Regular cardiac myocyte (primary cell): ENCODE results near the gene HAX1. TPM values are rescaled to one million over a fixed set of nuclear protein-coding genes. Genes with fewer than 3 reads are reported as not detected.

Experiments used
- total RNA-seq: library from RNA; depleted of rRNA; stranded (reverse); fragments of >200 nt; gene quantifications from 2 replicates; pipeline ENCODE4 v1.2.3, GENCODE V29; 2014

The HAX1 gene
- 110 and 149 TPM in 2 replicates for total RNA-seq

GRCh38 chr1:154272217-154272998 lies at the start of gene HAX1:
Gene HAX1, plus strand, starts transcription at chr1:154272629. Its CDS starts 95 bp downstream, at chr1:154272724.

GRCh38 chr1:154320882-154321608 lies 48.6 kb downstream of the HAX1 start, which contains the start of gene AQP10:
Gene AQP10, plus strand, starts transcription at chr1:154321093. Its CDS starts 63 bp downstream, at chr1:154321156.

GRCh38 chr1:154324669-154325582 lies 52.5 kb downstream of the HAX1 start, which contains the start of gene ATP8B2:
Gene ATP8B2, plus strand, starts transcription at chr1:154325525. Its CDS starts 2,617 bp downstream, at chr1:154328142.

Other genes starting within 250 kb of the HAX1 start
- under 0.01 and 0.28 TPM in 2 replicates for gene NUP210L, start 117.6 kb upstream of the HAX1 start, total RNA-seq
- 371 and 963 TPM in 2 replicates for gene TPM3, start 80.5 kb upstream of the HAX1 start, total RNA-seq
- gene CFAP141, start 66.3 kb upstream of the HAX1 start, total RNA-seq: not detected in 2 replicates
- 37.5 and 62.7 TPM in 2 replicates for gene UBAP2L, start 51.7 kb upstream of the HAX1 start, total RNA-seq
- gene AQP10, start 48.5 kb downstream of the HAX1 start, total RNA-seq: 0.19 and 0.56 TPM in 2 replicates
- 187 and 214 TPM in 2 replicates for gene ATP8B2, start 52.9 kb downstream of the HAX1 start, total RNA-seq
- gene IL6R, start 132.7 kb downstream of the HAX1 start, total RNA-seq: 4.6 and 8.7 TPM in 2 replicates
- gene TDRD10, start 229.6 kb downstream of the HAX1 start, total RNA-seq: 0.28 TPM in 1 of 2 replicates, not detected in the other
- 0.19 and 0.28 TPM in 2 replicates for gene SHE, start 229.8 kb downstream of the HAX1 start, total RNA-seq